Stimulated activated CD8-positive, alpha-beta memory T cell treated with anti-CD3 and anti-CD28 coated beads, Interleukin-12 subunit alpha, Interleukin-12 subunit beta, amount 100 ng/mL, for 24 hours (primary cell): ENCODE measurements around the gene OR51F2.
"Not testable (repeated sequence)": the region's sequence is repeated elsewhere in the genome, so short reads cannot be mapped to it uniquely, and the experiment has no call there.

Experiments used
- DNase-seq: peaks from one replicate; pipeline ENCODE4 v3.0.0-alpha.2; 2020; ENCODE audit errors: extremely low read depth

OR51F2 gene

GRCh38 chr11:4821021-4821420 lies at the start of gene OR51F2:
Gene OR51F2, plus strand, starts transcription at chr11:4821321. Its CDS starts 101 bp downstream, at chr11:4821422.
- no peak for DNase-seq

- DNase-seq = no peak
Measured at GRCh38 chr11:4782454-4782853, 38.7 kb upstream of the OR51F2 start.

DNA sequence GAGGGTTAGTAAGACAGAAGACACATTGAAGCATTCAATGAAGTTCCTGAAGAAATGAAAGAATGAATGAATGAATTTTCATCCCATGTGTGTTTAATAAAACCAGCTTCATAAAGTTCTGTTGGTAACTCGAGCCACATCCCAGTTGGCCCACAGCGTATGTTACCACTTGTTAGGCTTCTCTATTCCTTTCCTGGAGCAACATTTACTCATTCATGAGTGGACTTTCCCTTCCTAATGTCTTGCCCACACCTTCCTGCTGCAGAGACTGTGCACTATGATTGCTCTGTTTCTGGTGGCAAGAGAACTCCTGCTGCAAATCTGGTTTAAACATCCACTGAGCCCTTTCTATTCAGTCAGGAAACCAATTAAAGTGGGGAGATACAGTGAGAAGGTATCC lies 23.9 kb upstream of the OR51F2 start:
- DNase-seq = no peak

- no peak for DNase-seq
Measured at GRCh38 chr11:4798427-4799183, 22.5 kb upstream of the OR51F2 start.

DNA sequence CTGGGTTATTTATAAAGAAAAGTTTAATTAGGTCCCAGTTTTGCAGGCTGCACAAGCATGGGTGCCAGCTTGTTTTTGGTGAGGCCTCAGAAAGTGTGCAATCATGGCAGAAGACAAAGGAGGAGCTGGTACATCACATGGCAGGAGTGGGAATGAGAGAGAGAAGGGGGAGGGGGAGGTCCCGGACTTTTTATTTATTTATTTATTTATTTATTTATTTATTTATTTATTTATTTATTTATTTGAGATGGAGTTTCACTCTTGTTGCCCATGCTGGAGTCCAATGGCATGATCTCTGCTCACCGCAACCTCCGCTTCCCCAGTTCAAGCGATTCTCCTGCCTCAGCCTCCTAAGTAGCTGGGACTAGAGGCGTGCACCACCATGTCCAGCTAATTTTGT lies 19.8 kb upstream of the OR51F2 start:
- not testable (repeated sequence) for DNase-seq

DNA sequence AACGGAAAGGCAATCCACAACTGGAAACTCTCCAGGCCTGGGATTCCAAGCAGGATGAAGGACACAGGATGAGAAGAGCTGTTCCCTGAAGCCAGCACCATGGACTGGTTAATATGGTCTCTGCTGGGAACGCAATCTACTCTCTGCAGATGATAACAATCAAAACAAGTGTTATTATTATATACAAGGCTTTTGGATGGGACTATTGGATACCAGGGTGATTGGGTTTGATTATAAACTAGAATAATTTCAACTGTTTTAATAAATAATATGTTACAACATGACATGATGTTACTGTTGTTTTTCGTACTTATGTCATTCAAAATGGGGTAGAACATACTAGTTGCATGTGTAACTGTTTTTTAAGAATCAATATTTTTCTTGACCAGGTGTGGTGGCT lies 16.8 kb upstream of the OR51F2 start, which contains the start of gene OR52R1:
OR52R1 (minus strand) TSS at position 101 of the 400 bp plus-strand sequence; CDS start at position 101, 0 bp downstream.
- no peak for DNase-seq

GRCh38 chr11:4808476-4808875 lies 12.6 kb upstream of the OR51F2 start:
- no peak for DNase-seq

- DNase-seq = no peak
Measured at GRCh38 chr11:4809246-4809645, 11.9 kb upstream of the OR51F2 start.

- no peak for DNase-seq
Measured at GRCh38 chr11:4825132-4825531, 4.0 kb downstream of the OR51F2 start.

GRCh38 chr11:4826425-4826824 lies 5.3 kb downstream of the OR51F2 start:
- no peak for DNase-seq

DNA sequence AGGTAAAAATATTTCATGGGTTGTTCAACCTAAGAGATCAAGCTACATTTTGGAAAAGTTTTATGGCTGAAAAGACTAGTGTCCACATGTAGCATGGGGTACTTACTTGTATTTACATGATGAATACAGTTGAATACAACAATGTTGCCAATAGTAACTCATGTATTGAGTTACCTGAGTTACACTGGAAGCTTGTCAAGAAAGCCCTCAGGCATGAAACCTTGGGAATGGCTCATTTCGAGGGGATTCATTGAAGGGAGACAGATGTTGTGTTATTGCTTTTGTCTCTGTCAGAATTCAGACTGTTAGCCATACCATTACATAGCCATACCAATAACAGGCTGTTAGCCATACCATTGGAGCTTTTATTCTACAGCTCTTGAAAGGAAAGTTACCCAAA lies 9.2 kb downstream of the OR51F2 start:
- DNase-seq = no peak

DNA sequence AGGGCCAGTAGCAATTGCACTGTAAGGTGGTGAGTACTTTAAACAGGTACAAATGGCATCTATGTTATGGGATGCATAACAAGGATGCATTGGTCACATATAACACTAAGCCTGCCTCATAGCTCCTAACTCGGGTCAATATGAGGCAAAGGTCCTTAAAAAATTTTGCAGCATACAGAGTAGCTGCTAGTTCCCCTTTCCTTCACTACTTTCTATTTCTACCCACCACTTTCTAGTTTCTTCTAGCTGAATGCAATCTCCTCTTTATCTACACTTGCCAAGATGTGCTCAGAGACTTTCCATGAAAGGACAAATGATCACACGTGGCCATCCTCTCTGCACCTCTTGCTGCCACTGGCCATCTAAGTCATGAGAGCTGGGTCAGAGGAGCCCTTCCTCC lies 9.8 kb downstream of the OR51F2 start:
- DNase-seq = no peak

DNA sequence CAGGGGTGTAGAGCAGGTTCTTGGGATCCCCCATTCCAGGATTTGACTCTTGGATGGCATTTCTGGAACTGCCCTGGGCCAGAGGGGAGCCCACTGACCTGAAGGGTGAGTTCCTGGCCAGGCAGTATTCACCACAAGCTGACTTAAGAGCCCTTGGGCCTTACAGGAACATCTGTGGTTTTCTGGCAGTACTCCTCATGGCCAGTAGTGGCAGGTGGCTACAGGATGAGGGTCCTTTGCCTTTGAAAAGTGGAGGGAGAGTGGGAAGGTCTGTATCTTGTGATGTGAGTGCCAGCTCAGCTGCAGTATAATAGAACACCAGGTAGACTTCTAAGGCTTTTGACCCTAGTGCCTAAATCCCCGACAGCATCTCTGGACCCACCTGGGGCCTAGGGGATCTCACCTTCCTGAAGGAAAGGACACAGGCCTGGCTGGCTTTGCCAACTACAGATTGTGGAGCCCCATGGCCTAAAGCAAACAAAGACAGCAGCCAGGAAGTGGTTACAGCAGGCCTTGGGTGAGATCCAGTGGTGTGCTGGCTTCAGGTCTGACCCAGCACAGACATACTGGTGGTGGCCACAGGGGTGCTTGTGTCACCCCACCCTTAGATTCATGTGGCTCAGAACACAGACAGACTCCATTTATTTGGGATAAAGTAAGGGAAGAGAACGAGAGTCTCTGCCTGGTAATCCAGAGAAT lies 18.9 kb downstream of the OR51F2 start:
- DNase-seq = no peak

DNA sequence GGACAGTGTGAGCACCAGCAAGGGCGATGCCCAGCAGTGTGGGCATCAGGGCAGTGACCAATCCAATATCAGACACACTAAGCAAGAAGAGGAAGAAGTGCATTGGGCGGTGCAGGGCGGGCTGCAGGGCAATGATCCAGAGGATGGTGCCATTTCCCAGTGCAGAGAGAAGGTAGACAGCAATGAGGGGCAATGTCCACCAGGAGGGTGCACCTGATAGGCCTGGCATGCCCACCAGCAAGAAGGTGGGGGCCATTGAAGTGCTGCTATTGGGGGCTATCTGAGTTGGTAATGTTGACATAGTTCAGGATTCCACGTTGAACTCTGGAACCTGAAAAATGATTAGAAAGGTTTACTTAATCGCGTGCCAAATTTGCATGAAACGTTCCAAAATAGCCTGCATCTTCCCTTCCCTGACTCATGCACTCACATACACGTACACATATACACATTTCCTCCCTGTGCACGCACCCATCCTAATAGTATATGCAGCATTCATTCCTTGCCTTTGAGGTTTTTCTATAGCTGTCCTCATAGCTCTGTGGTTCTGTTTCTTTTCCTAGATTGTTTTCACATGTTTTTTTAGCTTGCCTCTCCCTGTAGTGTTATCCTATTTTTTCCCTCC lies 27.9 kb downstream of the OR51F2 start, which contains the start of gene OR51S1:
OR51S1 (minus strand) TSS at position 301 of the 625 bp plus-strand sequence; CDS start at position 301, 0 bp downstream.
- DNase-seq = no peak

- no peak for DNase-seq
Measured at GRCh38 chr11:4851033-4851432, 29.9 kb downstream of the OR51F2 start.

GRCh38 chr11:4854286-4854685 lies 33.2 kb downstream of the OR51F2 start:
- not testable (repeated sequence) for DNase-seq

- DNase-seq = no peak
Measured at GRCh38 chr11:4862447-4863236, 41.5 kb downstream of the OR51F2 start.

DNA sequence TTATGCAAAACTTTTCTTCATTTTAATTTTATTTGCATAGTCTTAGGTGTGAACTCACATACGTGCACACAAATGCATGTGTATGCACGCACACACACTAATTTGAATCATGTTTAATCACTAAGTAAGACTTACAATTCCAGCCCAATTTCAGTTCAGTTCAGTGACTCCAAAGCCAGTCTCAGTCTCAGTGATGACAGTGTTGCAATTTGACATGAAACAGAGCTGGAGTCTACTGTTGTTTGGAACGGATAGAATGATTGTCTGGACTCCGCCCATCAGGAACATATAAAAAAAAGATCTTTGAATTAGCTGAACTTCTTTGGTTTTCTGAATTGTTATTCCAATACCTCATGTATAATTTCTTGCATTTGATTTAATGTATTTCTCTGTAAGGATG lies 42.8 kb downstream of the OR51F2 start:
- DNase-seq = no peak

DNA sequence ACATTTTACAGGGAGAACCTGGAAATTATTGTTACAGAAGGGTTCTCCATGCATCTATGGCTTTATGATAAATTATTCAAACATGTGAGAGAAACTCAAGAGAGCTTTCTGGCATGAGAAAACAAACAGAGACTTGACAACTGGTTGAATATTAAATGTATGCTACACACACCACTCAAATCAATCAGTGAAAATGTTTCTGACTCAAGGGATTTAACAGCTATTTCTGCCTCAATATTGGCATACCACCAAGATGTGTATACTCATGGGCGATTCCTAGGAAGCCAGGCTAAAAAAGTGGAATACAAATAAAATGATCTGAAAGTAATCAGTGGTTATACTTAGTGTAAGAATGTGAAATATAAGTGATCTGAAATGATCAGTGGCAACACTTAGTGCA lies 44.7 kb downstream of the OR51F2 start:
- no peak for DNase-seq
